ENCODE data around the gene BTG1.

The BTG1 gene

GRCh38 chr12:92176646-92177045, 31.0 kb upstream of the BTG1 start:
- H3K36me3 ChIP-seq (ENCODE audit: control insufficient read depth, insufficient read depth, low read length), result no peaks in the 10 kb centered on the region
- H3K4me3 ChIP-seq (ENCODE audit: low read depth, low read length), result no peak overlapping the region
- no peaks in the 10 kb centered on the region for H3K9me3 ChIP-seq (ENCODE audit: control insufficient read depth, insufficient read depth, low read length)
- H3K27ac ChIP-seq (ENCODE audit: low read depth, low read length), result no peak overlapping the region
- no peaks in the 10 kb centered on the region for H3K27me3 ChIP-seq (ENCODE audit: control insufficient read depth, insufficient read depth, low read length)
- peaks cover 8% of the 10 kb centered on the region for H3K4me1 ChIP-seq (ENCODE audit: control insufficient read depth, insufficient read depth, low read length)
- no peak overlapping the region for H3K9ac ChIP-seq (ENCODE audit: low read depth, low read length)

GRCh38 chr12:92175961-92176360, 30.3 kb upstream of the BTG1 start:
- Histone ChIP-seq H3K4me3 (ENCODE audit: low read depth, low read length) (no peak overlapping the region), H3K9ac (ENCODE audit: low read depth, low read length) (no peak overlapping the region), H3K36me3 (ENCODE audit: control insufficient read depth, insufficient read depth, low read length) (no peaks in the 10 kb centered on the region)

DNA sequence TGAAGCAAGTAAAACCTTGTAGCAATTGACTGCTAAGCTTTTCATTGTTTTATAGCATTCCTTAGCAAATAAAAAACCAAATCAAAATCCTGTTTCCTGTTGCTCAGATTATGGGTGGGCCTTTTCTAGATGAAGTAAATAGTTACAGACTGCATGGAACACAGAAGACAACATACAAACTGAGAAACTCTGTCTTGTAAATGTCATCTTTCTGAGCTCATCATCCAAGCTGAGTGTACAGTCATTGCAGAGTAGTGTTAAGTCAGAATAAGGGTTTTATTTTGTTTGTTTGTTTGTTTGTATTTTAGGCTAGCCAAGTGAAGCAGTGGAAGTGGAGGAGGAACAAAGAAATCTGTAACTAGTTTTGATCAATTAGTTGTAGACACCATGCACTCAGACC, 24.4 kb upstream of the BTG1 start:
- Histone ChIP-seq H3K27me3 (ENCODE audit: control insufficient read depth, insufficient read depth, low read length) (no peaks in the 10 kb centered on the region), H3K9me3 (ENCODE audit: control insufficient read depth, insufficient read depth, low read length) (no peaks in the 10 kb centered on the region), H3K27ac (ENCODE audit: low read depth, low read length) (no peak overlapping the region), H3K9ac (ENCODE audit: low read depth, low read length) (no peak overlapping the region), H3K4me3 (ENCODE audit: low read depth, low read length) (no peak overlapping the region), H3K36me3 (ENCODE audit: control insufficient read depth, insufficient read depth, low read length) (no peaks in the 10 kb centered on the region), H3K4me1 (ENCODE audit: control insufficient read depth, insufficient read depth, low read length) (0 out of 2 replicates have a peak, but pooled peaks cover 4% of the 10 kb centered on the region)

More at GRCh38 chr12:92175961-92176360, 30.3 kb upstream of the BTG1 start:
- Histone ChIP-seq H3K4me1 (ENCODE audit: control insufficient read depth, insufficient read depth, low read length) (peaks cover 8% of the 10 kb centered on the region), H3K27me3 (ENCODE audit: control insufficient read depth, insufficient read depth, low read length) (no peaks in the 10 kb centered on the region), H3K27ac (ENCODE audit: low read depth, low read length) (no peak overlapping the region), H3K9me3 (ENCODE audit: control insufficient read depth, insufficient read depth, low read length) (no peaks in the 10 kb centered on the region)

GRCh38 chr12:92167075-92167474, 21.4 kb upstream of the BTG1 start:
- 0 out of 2 replicates have a peak, but pooled peaks cover 4% of the 10 kb centered on the region for H3K4me1 ChIP-seq (ENCODE audit: control insufficient read depth, insufficient read depth, low read length)
- no peak overlapping the region for H3K27ac ChIP-seq (ENCODE audit: low read depth, low read length)
- no peaks in the 10 kb centered on the region for H3K36me3 ChIP-seq (ENCODE audit: control insufficient read depth, insufficient read depth, low read length)
- H3K27me3 ChIP-seq (ENCODE audit: control insufficient read depth, insufficient read depth, low read length), result no peaks in the 10 kb centered on the region
- H3K9me3 ChIP-seq (ENCODE audit: control insufficient read depth, insufficient read depth, low read length), result no peaks in the 10 kb centered on the region
- H3K4me3 ChIP-seq (ENCODE audit: low read depth, low read length), result no peak overlapping the region
- no peak overlapping the region for H3K9ac ChIP-seq (ENCODE audit: low read depth, low read length)

DNA sequence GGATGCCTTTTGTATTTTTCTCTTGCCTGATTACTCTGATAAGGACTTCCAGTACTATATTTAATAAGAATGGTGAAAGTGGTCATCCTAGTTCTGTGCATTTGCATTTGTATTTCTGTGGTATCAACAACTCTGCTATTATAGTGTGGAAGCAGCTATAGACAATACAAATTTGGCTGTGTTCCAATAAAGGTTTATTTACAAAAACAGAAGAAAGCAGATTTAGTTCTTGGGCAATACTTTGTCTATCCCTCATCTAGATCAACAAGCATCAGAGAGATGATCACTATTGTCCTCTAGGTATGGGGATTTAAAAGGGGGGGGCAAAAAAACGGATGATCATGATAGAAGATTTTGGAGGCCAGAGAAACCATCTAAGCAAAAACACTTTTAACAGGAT, 19.1 kb upstream of the BTG1 start:
- Histone ChIP-seq H3K27ac (ENCODE audit: low read depth, low read length) (no peak overlapping the region), H3K4me1 (ENCODE audit: control insufficient read depth, insufficient read depth, low read length) (0 out of 2 replicates have a peak, but pooled peaks cover 4% of the 10 kb centered on the region), H3K27me3 (ENCODE audit: control insufficient read depth, insufficient read depth, low read length) (no peaks in the 10 kb centered on the region), H3K4me3 (ENCODE audit: low read depth, low read length) (no peak overlapping the region), H3K36me3 (ENCODE audit: control insufficient read depth, insufficient read depth, low read length) (no peaks in the 10 kb centered on the region), H3K9me3 (ENCODE audit: control insufficient read depth, insufficient read depth, low read length) (no peaks in the 10 kb centered on the region), H3K9ac (ENCODE audit: low read depth, low read length) (no peak overlapping the region)

GRCh38 chr12:92162079-92162478, 16.4 kb upstream of the BTG1 start:
- no peak overlapping the region for H3K27ac ChIP-seq (ENCODE audit: low read depth, low read length)
- H3K4me1 ChIP-seq (ENCODE audit: control insufficient read depth, insufficient read depth, low read length), result no peaks in the 10 kb centered on the region
- no peak overlapping the region for H3K4me3 ChIP-seq (ENCODE audit: low read depth, low read length)
- no peak overlapping the region for H3K9ac ChIP-seq (ENCODE audit: low read depth, low read length)
- H3K9me3 ChIP-seq (ENCODE audit: control insufficient read depth, insufficient read depth, low read length), result no peaks in the 10 kb centered on the region
- no peaks in the 10 kb centered on the region for H3K36me3 ChIP-seq (ENCODE audit: control insufficient read depth, insufficient read depth, low read length)
- no peaks in the 10 kb centered on the region for H3K27me3 ChIP-seq (ENCODE audit: control insufficient read depth, insufficient read depth, low read length)

DNA sequence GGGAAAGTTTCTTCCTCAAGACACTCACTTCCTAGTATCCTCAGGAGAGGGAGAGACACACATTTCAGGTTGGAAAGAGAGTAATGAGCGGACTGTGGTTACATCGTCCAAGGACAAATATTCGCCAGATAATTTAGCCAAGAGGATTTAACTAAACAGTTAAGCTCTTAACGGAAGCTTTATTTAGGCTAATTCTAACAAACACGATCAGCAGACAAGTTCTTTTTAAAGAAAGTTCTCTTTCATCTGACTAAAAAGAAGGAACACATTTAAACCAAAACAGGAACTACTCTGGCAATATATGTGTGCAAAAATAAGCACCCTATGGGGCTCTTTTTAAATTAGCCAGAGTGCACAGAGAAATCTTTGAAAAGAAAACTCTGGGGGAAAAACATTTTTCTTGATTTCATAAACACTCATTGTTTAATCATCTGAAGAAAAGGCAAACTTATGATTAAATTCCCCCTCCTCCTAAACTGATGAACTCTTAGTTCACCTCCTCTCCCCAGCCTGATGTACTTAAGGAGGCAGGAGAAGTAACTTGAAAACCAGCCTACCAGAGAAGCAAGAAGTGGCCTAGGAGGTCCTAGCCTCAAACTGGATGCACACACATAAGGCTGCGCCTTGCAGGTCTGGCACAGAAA, 13.3 kb upstream of the BTG1 start:
- Histone ChIP-seq H3K9ac (ENCODE audit: low read depth, low read length) (no peak overlapping the region), H3K4me3 (ENCODE audit: low read depth, low read length) (no peak overlapping the region), H3K4me1 (ENCODE audit: control insufficient read depth, insufficient read depth, low read length) (no peaks in the 10 kb centered on the region)

GRCh38 chr12:92156704-92157395, 11.2 kb upstream of the BTG1 start:
- Histone ChIP-seq H3K27me3 (ENCODE audit: control insufficient read depth, insufficient read depth, low read length) (no peaks in the 10 kb centered on the region), H3K9ac (ENCODE audit: low read depth, low read length) (no peak overlapping the region), H3K4me3 (ENCODE audit: low read depth, low read length) (no peak overlapping the region), H3K9me3 (ENCODE audit: control insufficient read depth, insufficient read depth, low read length) (no peaks in the 10 kb centered on the region), H3K27ac (ENCODE audit: low read depth, low read length) (no peak overlapping the region), H3K36me3 (ENCODE audit: control insufficient read depth, insufficient read depth, low read length) (no peaks in the 10 kb centered on the region), H3K4me1 (ENCODE audit: control insufficient read depth, insufficient read depth, low read length) (no peaks in the 10 kb centered on the region)

More for the DNA sequence above, 13.3 kb upstream of the BTG1 start:
- no peaks in the 10 kb centered on the region for H3K36me3 ChIP-seq (ENCODE audit: control insufficient read depth, insufficient read depth, low read length)
- no peaks in the 10 kb centered on the region for H3K9me3 ChIP-seq (ENCODE audit: control insufficient read depth, insufficient read depth, low read length)
- no peak overlapping the region for H3K27ac ChIP-seq (ENCODE audit: low read depth, low read length)
- H3K27me3 ChIP-seq (ENCODE audit: control insufficient read depth, insufficient read depth, low read length), result no peaks in the 10 kb centered on the region

DNA sequence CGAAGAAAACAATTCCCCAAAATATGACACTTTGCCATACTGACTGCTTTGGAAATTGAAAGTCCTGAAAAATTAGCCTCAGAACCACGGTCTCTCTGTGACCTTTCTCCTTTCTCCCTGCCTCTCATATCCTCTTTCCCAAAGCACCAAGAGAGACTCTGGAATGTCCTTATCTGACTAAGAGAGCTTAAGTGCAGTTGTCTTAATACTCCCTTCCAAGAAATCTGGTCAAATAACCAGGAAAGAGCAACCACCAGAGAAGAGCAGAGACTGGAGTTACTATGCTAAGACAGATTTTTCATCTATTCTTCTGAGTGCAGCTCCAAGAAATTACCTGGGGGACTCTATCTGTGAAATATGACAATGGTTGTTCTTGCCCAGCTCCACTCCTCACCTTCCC, 10.5 kb upstream of the BTG1 start:
- H3K36me3 ChIP-seq (ENCODE audit: control insufficient read depth, insufficient read depth, low read length), result no peaks in the 10 kb centered on the region
- no peaks in the 10 kb centered on the region for H3K27me3 ChIP-seq (ENCODE audit: control insufficient read depth, insufficient read depth, low read length)
- no peak overlapping the region for H3K9ac ChIP-seq (ENCODE audit: low read depth, low read length)
- no peaks in the 10 kb centered on the region for H3K9me3 ChIP-seq (ENCODE audit: control insufficient read depth, insufficient read depth, low read length)
- H3K4me1 ChIP-seq (ENCODE audit: control insufficient read depth, insufficient read depth, low read length), result no peaks in the 10 kb centered on the region
- no peak overlapping the region for H3K4me3 ChIP-seq (ENCODE audit: low read depth, low read length)
- H3K27ac ChIP-seq (ENCODE audit: low read depth, low read length), result no peak overlapping the region

DNA sequence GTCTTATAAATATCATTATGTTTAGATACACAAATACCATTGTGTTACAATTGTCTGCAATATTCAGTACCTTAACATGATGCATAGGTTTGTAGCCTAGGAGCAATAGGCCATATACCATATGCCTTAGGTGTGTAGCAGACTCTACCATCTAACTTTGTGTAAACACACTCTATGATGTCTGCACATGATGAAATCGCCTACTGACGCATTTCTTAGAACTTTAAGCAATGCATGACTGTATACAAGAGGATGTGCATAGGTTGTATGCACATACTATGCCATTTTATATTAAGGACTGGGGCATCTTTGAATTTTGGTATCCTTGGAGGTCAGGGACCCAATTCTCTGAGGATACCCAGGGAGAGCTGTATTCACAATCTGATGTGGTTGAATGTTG, 10.1 kb upstream of the BTG1 start:
- H3K9me3 ChIP-seq (ENCODE audit: control insufficient read depth, insufficient read depth, low read length), result no peaks in the 10 kb centered on the region
- no peak overlapping the region for H3K27ac ChIP-seq (ENCODE audit: low read depth, low read length)
- H3K27me3 ChIP-seq (ENCODE audit: control insufficient read depth, insufficient read depth, low read length), result no peaks in the 10 kb centered on the region
- no peaks in the 10 kb centered on the region for H3K4me1 ChIP-seq (ENCODE audit: control insufficient read depth, insufficient read depth, low read length)
- H3K9ac ChIP-seq (ENCODE audit: low read depth, low read length), result no peak overlapping the region
- H3K4me3 ChIP-seq (ENCODE audit: low read depth, low read length), result no peak overlapping the region
- no peaks in the 10 kb centered on the region for H3K36me3 ChIP-seq (ENCODE audit: control insufficient read depth, insufficient read depth, low read length)

GRCh38 chr12:92151916-92152315, 6.3 kb upstream of the BTG1 start:
- Histone ChIP-seq H3K4me3 (ENCODE audit: low read depth, low read length) (no peak overlapping the region), H3K27me3 (ENCODE audit: control insufficient read depth, insufficient read depth, low read length) (no peaks in the 10 kb centered on the region), H3K4me1 (ENCODE audit: control insufficient read depth, insufficient read depth, low read length) (peaks cover 12% of the 10 kb centered on the region; the same call in 1 of the 2 replicates), H3K9me3 (ENCODE audit: control insufficient read depth, insufficient read depth, low read length) (no peaks in the 10 kb centered on the region), H3K9ac (ENCODE audit: low read depth, low read length) (no peak overlapping the region), H3K27ac (ENCODE audit: low read depth, low read length) (no peak overlapping the region), H3K36me3 (ENCODE audit: control insufficient read depth, insufficient read depth, low read length) (no peaks in the 10 kb centered on the region)

Data from HUES48 (cell line).